ENCODE results near the gene PANK2.

The PANK2 gene

DNA sequence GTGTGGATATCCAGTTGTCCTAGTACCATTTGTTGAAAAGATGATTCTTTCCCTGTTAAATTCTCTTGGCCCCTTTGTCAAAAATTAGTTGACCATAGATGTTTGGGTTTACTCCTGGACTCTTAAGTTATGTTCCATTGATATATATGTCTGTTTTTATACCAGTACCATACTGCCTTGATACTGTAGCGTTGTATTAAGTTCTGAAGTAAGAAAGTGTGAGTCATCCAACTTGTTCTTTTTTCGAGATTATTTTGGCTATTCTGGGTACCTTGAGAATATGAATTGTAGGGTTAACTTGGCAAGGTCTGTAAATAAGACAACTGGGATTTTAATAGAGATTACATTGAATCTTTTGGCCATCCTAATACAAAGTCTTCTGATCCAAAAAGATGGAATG is 26.5 kb downstream of the PANK2 start:
- Histone ChIP-seq H3K79me2 (ENCODE audit: insufficient read depth, low read length) (peaks cover 92% of the 10 kb centered on the region), H3K4me3 (ENCODE audit: low read depth in 1 of 2, low read length in 2 of 2) (no peak overlapping the region), H2AFZ (ENCODE audit: low read depth, low read length) (no peak overlapping the region), H3K27ac (ENCODE audit: low read length) (no peak overlapping the region), H3K27me3 (ENCODE audit: insufficient read depth, low read length, poor library complexity) (no peaks in the 10 kb centered on the region), H4K20me1 (ENCODE audit: insufficient read depth, low read length) (peaks cover 48% of the 10 kb centered on the region), H3K4me2 (ENCODE audit: insufficient read depth, low read length) (no peak overlapping the region), H3K36me3 (ENCODE audit: insufficient read depth, low read length) (peaks cover 95% of the 10 kb centered on the region), H3K9ac (ENCODE audit: low read depth, low read length) (no peak overlapping the region), H3K4me1 (ENCODE audit: insufficient read depth, low read length) (no peaks in the 10 kb centered on the region), H3K9me3 (ENCODE audit: insufficient read depth, low read length, severe bottlenecking) (no peaks in the 10 kb centered on the region)
- ATAC-seq (ENCODE audit: insufficient read depth, low read depth), result no peak
- TF ChIP-seq, protein P1, sequence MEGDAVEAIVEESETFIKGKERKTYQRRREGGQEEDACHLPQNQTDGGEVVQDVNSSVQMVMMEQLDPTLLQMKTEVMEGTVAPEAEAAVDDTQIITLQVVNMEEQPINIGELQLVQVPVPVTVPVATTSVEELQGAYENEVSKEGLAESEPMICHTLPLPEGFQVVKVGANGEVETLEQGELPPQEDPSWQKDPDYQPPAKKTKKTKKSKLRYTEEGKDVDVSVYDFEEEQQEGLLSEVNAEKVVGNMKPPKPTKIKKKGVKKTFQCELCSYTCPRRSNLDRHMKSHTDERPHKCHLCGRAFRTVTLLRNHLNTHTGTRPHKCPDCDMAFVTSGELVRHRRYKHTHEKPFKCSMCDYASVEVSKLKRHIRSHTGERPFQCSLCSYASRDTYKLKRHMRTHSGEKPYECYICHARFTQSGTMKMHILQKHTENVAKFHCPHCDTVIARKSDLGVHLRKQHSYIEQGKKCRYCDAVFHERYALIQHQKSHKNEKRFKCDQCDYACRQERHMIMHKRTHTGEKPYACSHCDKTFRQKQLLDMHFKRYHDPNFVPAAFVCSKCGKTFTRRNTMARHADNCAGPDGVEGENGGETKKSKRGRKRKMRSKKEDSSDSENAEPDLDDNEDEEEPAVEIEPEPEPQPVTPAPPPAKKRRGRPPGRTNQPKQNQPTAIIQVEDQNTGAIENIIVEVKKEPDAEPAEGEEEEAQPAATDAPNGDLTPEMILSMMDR (IDR thresholded peaks at IDR 0.05; ENCODE audit: borderline replicate concordance, extremely low read depth, low read length, poor library complexity, severe bottlenecking), result no peak
- TF ChIP-seq EZH2 (IDR thresholded peaks at IDR 0.05; ENCODE audit: borderline replicate concordance, low read depth, low read length, severe bottlenecking), result no peak
- no peak for DNase-seq

DNA sequence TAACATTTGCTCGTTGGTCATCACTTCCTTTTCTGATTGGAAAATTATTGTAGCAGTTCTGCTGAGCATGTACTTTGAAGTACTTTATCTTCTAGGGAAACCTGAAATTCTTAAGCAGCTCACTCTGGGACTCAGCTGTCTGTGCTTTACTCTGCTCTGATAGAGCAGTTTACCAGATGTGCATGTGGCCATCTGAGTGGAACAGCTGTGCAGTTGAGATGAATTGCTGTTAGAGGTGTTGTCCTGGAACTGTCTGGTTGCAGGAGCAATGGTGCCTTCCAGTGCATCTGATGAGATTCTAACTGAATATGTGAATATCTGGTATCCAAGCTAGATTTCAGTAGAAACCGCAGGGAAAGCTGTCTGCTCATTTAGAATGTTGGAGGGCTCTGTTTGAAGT is 27.2 kb downstream of the PANK2 start:
- Histone ChIP-seq H3K9ac (ENCODE audit: low read depth, low read length) (no peak overlapping the region), H3K4me1 (ENCODE audit: insufficient read depth, low read length) (no peaks in the 10 kb centered on the region), H3K79me2 (ENCODE audit: insufficient read depth, low read length) (peaks cover 90% of the 10 kb centered on the region), H3K36me3 (ENCODE audit: insufficient read depth, low read length) (peaks cover 94% of the 10 kb centered on the region), H4K20me1 (ENCODE audit: insufficient read depth, low read length) (peaks cover 43% of the 10 kb centered on the region), H2AFZ (ENCODE audit: low read depth, low read length) (no peak overlapping the region), H3K9me3 (ENCODE audit: insufficient read depth, low read length, severe bottlenecking) (no peaks in the 10 kb centered on the region), H3K4me3 (ENCODE audit: low read depth in 1 of 2, low read length in 2 of 2) (no peak overlapping the region), H3K27ac (ENCODE audit: low read length) (no peak overlapping the region), H3K4me2 (ENCODE audit: insufficient read depth, low read length) (no peak overlapping the region), H3K27me3 (ENCODE audit: insufficient read depth, low read length, poor library complexity) (no peaks in the 10 kb centered on the region)
- ATAC-seq (ENCODE audit: insufficient read depth, low read depth) (no peak), DNase-seq (no peak)
- TF ChIP-seq, protein P1 (IDR thresholded peaks at IDR 0.05; ENCODE audit: borderline replicate concordance, extremely low read depth, low read length, poor library complexity, severe bottlenecking), result no peak
- TF ChIP-seq EZH2 (IDR thresholded peaks at IDR 0.05; ENCODE audit: borderline replicate concordance, low read depth, low read length, severe bottlenecking), result no peak

DNA sequence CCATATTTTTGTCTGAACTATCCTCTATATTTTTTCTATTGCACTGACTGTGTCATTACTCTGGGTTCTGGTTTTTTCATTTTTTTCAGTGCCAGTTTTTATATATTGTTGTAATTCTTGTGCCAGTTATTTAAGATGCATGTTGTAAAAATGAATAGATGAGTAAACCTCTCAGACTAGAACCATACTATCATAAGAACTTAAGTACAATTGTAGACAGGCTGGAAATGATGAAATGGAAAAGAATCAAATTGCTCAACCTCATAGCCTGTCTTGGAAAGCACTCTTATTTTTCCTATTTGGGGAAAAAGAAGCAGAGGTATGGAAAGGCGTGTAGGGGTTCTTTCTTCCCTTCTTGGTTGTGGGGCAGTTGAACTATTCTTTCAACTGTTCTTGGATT is 30.2 kb downstream of the PANK2 start:
- H2AFZ ChIP-seq (ENCODE audit: low read depth, low read length), result no peak overlapping the region
- ATAC-seq (ENCODE audit: insufficient read depth, low read depth) (no peak), DNase-seq (no peak)
- H3K36me3 ChIP-seq (ENCODE audit: insufficient read depth, low read length), result peaks cover 96% of the 10 kb centered on the region
- peaks cover 89% of the 10 kb centered on the region for H3K79me2 ChIP-seq (ENCODE audit: insufficient read depth, low read length)
- no peaks in the 10 kb centered on the region for H3K27me3 ChIP-seq (ENCODE audit: insufficient read depth, low read length, poor library complexity)
- H3K9me3 ChIP-seq (ENCODE audit: insufficient read depth, low read length, severe bottlenecking), result no peaks in the 10 kb centered on the region
- no peak overlapping the region for H3K9ac ChIP-seq (ENCODE audit: low read depth, low read length)
- H3K4me2 ChIP-seq (ENCODE audit: insufficient read depth, low read length), result no peak overlapping the region
- H3K27ac ChIP-seq (ENCODE audit: low read length), result no peak overlapping the region
- peaks cover 56% of the 10 kb centered on the region for H4K20me1 ChIP-seq (ENCODE audit: insufficient read depth, low read length)
- H3K4me3 ChIP-seq (ENCODE audit: low read depth in 1 of 2, low read length in 2 of 2), result no peak overlapping the region
- no peaks in the 10 kb centered on the region for H3K4me1 ChIP-seq (ENCODE audit: insufficient read depth, low read length)
- TF ChIP-seq, protein P1 (IDR thresholded peaks at IDR 0.05; ENCODE audit: borderline replicate concordance, extremely low read depth, low read length, poor library complexity, severe bottlenecking), result no peak
- no peak for TF ChIP-seq EZH2 (IDR thresholded peaks at IDR 0.05; ENCODE audit: borderline replicate concordance, low read depth, low read length, severe bottlenecking)
